ENCODE data around the gene CCDC121.

The CCDC121 gene, protein sequence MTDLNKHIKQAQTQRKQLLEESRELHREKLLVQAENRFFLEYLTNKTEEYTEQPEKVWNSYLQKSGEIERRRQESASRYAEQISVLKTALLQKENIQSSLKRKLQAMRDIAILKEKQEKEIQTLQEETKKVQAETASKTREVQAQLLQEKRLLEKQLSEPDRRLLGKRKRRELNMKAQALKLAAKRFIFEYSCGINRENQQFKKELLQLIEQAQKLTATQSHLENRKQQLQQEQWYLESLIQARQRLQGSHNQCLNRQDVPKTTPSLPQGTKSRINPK

DNA sequence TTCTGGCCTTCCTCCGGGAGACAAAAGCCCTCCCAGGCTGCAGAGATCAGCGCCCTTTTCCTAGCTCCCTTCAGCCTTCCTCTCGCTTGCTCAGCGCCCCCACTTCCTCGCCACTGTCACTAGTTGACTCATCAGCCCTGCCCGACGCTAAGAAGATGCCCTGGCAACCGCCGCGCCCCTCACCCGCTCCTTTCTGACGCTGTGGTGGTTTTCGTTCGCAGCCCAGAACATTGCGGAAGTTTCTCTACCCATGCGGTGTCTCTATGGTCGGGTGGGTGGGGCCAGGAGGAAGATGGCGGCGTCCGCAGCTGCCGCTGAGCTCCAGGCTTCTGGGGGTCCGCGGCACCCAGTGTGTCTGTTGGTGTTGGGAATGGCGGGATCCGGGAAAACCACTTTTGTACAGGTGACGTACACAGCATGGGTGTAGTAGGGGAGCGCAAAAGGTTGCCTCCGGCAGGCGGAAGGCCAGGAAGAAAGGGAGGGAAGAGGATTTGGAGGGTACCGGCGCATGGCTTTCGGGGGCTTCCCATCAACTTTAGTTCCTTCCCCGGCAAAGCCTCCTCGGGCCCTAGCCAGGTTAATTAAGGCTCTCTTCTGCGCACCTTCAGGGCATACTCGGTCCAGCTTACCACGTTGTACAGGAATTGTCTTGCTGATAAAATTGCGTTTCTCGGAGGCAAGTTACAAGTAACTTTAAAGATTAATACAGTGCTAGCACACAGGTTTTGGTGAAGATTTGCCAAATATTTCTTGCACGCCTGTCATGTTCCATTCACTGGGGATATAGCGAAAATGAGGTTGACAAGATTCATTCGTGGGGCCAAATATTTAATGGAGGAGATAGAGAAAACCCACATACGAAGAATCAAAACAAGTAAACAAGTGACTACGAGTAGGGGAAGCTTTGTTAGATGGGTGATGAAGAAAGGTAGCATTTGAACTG is at the start of gene CCDC121, which contains the start of gene GPN1:
TSS of gene CCDC121 (minus strand) at position 246 of the 943 bp plus-strand sequence. CDS start 1,213 bp downstream, outside the sequence.
TSS of gene GPN1 (plus strand) at position 284 of the 943 bp plus-strand sequence. CDS start at position 293, 9 bp downstream.
- peak; percentile 97 for DNase-seq (ENCODE audit: low read depth)

DNA sequence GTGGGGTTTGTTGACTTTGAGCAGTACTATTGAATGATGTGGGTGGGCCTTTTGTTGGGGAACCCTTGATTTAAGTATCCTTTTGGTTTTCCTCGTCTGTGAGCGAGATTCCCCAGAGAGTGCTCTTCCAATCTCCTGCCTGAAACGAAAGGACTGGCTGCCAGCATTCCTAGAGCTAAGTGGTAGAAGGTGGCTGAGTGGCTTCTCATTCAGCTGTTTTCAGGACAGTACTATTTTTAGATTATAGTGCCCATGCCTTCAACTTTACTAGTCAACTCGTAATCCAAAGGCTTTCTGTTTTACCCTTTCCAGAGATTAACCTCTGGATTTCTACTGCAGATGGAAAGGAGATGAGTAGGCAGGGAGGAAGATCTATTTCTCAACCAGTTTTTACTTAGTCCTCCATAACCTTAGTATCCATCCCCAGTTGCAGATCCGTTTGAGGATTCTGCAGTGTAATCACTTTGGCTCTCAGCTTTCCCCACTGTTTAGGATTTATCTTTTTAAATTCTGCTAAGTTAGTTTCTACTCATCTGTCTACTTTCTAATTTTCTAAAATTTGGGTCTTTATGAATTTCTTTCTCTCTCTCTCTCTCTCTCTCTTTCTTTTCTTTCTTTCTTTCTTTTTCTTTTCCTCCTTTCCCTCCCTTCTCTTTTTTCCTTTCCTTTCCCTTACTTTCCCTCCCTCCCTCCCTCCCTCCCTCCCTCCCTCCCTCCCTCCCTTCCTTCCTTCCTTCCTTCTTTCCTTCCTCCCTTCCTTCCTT is 44.1 kb upstream of the CCDC121 start:
- no peak for DNase-seq (ENCODE audit: low read depth)

DNA sequence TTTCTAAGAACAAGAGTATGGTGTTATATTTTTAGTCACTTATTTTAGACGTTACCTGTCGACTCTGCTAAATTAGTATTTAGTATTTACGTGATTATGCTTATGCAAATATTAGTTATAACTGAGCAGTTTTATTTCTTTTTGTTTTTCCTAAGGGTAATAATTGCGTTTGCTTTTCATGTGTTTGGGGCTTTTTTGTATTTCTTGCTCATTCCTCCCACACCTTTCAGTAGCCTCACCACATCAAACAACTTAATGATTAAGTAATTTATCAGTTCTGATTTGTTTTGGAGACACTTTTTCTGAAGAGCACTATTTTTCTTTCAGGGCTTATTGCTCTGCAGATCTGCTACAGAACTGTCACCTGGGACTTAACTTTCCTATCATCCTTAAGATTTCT is 42.4 kb upstream of the CCDC121 start:
- no peak for DNase-seq (ENCODE audit: low read depth)

DNA sequence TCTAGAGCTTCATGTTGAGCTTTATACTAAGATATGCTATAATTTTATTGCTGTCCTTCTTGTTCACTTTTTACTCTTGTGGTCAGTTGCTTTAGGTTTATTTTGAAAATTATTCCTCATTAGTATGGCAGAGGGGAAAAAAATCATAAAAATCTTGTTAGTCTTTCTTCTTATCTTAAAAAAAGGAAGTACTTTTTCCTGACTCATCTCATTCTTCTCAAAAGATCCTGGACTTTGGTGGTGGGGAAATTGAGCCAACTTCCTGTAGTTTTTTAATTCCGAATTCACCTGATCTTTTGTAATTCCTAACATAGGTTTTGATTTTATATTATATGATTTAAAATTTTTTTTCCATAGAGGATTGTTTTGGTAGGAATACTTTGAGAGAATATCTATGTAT is 38.6 kb upstream of the CCDC121 start:
- DNase-seq (ENCODE audit: low read depth): no peak

GRCh38 chr2:27664622-27665363 is 36.0 kb upstream of the CCDC121 start:
- no peak for DNase-seq (ENCODE audit: low read depth)

DNA sequence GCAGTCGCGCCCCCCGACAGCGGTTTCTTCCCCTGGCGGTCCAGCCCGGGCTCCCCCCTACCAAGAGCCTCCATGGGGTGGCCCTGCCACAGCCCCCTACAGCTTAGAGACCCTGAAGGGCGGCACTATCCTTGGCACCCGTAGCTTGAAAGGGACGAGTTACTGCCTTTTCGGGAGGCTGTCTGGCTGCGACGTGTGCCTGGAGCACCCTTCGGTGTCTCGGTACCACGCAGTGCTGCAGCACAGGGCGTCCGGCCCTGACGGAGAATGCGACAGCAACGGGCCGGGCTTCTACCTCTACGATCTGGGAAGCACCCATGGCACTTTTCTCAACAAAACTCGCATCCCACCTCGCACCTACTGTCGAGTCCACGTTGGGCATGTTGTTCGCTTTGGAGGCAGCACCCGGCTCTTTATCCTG is 35.4 kb upstream of the CCDC121 start:
- no peak for DNase-seq (ENCODE audit: low read depth)

- peak; percentile 91 for DNase-seq (ENCODE audit: low read depth)
These were observed 34.7 kb upstream of the CCDC121 start, which contains the start of the genes SLC4A1AP and SUPT7L for GRCh38 chr2:27663285-27664153. TSS of gene SLC4A1AP (plus strand) at chr2:27663889. CDS start at chr2:27663915, 26 bp downstream. TSS of gene SUPT7L (minus strand) at chr2:27663614. CDS start at chr2:27662192, 1,422 bp downstream.

DNA sequence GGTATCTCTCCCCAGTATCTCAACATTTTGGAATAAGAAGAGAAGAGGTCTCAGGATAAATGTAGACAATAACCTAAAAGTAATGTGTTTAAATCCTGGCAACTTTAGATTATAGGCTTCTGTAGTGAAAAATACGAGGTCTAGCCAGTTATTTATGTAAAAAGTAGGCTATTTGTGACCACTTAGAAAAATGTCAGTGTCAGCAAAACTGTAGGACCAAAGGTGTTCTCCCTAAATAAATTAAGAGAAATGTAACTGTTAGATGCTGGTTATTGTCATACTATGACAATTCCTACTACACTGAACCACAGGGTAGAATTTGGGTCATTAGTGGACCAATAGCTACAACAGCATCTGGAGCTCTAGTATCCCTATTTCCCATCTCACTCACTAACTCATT is 32.6 kb upstream of the CCDC121 start:
- no peak for DNase-seq (ENCODE audit: low read depth)

DNA sequence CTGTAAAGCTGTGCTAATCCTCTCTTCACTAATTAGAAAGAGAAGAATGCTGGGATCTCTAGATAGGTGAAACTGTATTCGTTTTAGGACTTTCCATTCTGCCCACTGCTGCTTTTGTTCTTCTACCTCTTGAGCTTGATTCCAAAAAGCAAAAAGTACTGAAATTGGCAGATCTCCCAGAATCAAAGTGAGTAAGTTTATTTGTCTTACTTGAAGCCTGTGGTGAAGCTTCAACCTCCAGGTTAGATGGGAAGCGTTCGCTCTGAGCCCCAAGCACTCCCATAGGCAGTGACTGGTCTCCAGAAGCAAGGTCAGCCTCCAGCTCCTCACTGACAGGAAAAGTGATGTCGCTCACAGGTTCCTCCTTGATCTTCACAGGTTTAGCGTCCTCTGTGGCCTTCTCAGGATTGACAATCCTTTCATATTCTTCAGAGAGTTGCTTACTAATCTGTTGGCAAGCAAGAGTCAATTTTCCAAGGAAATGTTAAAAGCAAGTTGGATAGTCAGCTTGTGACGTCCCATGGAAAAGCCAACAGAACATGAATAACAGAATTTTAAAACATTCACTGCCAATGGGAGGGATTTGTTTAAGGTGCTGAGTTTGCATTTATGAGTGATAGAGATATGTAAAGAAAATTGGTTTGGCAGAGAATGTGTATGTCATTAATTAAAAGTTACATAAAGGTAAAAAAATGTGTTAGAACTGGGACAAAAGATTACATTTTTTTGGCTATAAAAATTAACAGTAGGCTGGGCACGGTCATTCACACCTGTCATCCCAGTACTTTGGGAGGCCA is 26.5 kb upstream of the CCDC121 start:
- peak; percentile 55 for DNase-seq (ENCODE audit: low read depth)

DNA sequence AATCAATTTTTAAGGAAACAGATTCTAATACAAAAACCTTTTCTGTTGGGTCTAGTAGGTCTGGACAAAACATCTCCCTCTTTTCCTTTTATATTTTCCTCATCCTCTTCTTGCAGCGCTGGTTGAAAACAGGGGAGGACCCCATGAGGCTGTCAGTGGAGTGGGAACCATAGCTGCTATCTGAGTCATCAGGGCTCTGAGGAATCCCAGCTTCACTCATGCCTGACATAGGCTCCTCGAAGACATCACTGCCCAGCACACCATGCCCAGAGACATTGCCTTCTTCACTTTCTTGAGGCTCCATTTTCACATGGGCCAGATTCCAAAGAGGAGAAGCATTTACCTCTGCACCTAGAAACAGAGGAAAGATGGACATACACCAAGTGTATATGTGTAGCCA is 24.6 kb upstream of the CCDC121 start:
- DNase-seq (ENCODE audit: low read depth): peak; percentile 60

- DNase-seq (ENCODE audit: low read depth): no peak
These were observed 24.0 kb upstream of the CCDC121 start for GRCh38 chr2:27652790-27653189.

DNA sequence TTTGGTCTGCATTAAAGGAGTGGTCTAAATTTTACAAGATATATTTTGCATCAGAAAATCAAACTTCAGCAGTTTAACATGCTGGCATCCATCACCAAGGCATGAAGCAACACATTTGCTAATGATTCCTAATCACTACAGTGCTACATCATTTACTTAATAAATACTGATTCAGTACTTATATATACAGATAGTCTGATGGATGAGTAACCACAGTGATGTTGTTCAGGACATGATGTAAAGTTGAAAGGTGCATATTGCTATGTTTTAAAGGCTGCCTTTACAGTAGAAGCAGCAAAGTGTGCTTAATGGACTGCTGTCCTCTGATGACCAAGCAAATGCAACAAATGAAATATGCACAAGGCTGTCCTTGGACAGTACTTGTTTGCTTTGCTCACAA is 23.5 kb upstream of the CCDC121 start:
- DNase-seq (ENCODE audit: low read depth): no peak

DNA sequence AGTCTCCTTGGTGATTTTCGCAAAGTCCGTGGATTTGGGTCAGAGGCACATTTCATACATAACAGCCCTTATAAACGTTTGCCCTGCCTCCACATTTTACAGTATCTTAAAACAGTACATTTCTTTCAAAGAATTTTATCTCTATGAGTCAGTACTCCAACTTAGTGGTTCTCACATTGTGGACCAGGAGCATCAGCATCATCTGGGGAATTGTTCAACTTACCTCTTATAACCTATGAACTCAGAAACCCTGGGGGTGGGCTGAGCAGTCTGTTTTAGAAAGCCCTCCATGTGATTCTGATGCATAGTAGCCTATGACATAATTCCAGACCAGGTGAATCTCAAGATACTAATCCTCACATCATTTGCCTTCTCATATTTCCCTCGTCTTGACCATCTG is 22.2 kb upstream of the CCDC121 start:
- no peak for DNase-seq (ENCODE audit: low read depth)

GRCh38 chr2:27647737-27648136 is 18.9 kb upstream of the CCDC121 start:
- no peak for DNase-seq (ENCODE audit: low read depth)

DNA sequence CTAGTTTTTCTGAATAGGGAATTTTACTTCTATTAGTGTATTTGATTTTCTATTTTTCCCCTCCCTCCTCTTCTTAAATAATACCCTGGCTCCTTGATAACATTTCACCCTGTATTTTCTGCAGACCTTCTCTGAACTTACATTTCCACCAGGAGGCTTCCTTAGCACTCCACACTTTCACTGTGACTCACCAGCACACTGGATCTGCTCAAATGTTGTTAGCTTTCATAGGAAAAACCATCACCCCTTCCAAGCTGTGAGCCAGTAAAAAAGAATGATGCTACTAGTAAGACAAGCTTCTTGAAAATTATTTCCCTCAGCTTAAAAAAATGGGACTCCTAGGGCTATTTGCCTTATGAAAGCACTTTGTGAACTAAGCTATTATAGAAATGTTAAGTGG is 18.5 kb upstream of the CCDC121 start:
- DNase-seq (ENCODE audit: low read depth): no peak

GRCh38 chr2:27645197-27645596 is 16.4 kb upstream of the CCDC121 start:
- DNase-seq (ENCODE audit: low read depth): no peak

DNA sequence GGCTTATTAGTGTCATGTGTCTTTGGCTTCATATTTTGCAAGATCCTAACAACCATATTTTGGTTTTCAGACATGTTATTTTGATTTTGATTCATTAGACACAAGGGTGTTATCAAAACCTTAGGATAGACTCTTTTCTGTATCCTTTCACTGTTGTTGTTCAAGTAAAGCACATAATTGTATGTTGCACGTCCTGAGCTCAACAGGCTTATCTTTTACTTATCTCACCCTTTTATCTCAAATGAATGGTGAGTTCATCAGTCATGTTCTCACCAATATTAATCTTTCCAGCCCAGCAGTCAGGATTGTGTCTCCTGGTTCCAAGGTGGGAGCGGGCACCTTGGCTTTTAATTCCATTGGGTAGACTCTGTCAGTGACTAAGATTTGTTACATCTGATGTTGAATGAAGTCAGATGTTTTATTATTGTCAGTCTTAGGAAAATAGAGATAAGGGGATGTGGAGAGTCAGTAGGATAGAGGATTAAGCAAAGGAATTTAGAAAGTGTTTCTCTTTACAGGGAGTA is 12.0 kb upstream of the CCDC121 start:
- DNase-seq (ENCODE audit: low read depth): no peak

DNA sequence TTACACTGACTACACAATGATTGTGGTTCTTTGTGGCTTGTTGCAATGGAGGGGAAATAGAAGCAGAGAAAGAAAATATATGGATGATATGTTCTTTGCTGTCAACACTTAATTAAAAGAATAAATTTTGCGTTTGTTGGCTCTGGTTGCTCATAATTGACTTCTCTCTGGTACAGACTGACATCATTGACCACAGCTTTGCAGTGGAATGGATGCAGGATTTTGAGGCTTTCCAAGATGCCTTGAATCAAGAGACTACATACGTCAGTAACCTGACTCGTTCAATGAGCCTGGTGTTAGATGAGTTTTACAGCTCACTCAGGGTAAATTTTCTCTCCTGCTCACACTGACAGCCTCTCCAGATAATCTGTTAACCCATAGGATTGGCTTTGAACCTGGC is 9.9 kb upstream of the CCDC121 start:
- DNase-seq (ENCODE audit: low read depth): peak; percentile 88

DNA sequence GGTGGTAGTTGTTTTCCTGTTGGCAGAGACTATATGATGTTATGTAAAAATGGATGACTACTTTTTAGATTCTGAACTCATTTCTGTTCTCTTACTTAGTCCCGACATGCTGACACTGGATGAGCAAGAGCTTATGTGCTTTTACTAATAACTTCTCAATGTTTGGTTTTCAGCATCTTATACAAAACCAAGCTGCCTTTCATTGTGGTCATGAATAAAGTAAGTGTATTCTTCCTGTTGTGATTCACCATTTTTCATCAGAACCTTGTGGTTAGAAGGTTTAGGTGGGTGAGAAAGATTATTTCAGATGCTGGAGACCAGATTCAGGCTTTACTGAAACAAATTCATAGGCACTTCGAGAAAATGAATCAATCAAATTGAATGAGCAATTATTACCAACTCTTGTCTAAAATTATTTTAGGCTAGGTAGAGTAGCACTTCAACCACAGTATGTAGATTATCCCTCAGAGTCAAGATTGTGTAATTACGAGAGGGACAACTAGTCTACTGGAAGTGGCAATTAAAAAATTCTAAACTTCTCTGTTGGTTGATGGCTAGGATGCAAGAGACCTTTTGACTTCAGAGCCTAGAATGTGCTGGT is 9.3 kb upstream of the CCDC121 start:
- peak; percentile 97 for DNase-seq (ENCODE audit: low read depth)
